ENCODE measurements around the gene TECPR2.
A peak's percentile ranks its signal among the peaks of the same experiment; 100 is the strongest.

Gene TECPR2

GRCh38 chr14:102484316-102484715 lies 121.6 kb downstream of the TECPR2 start:
- TF ChIP-seq CTCF (IDR thresholded peaks at IDR 0.05), result no peak
- no peak for DNase-seq (ENCODE audit: low spot score)
- Histone ChIP-seq H3K27ac (no peak overlapping the region), H3K4me3 (no peak overlapping the region)

- DNase-seq (ENCODE audit: low spot score), result no peak
- Histone ChIP-seq H3K4me3 (no peak overlapping the region), H3K27ac (no peak overlapping the region)
- no peak for TF ChIP-seq CTCF (IDR thresholded peaks at IDR 0.05)
These were observed 123.2 kb downstream of the TECPR2 start for GRCh38 chr14:102485693-102486512.

GRCh38 chr14:102486513-102487203 lies 123.9 kb downstream of the TECPR2 start:
- no peak for DNase-seq (ENCODE audit: low spot score)
- H3K4me3 ChIP-seq, result peak overlapping the region; percentile 26
- peak overlapping the region; percentile 17 to 59 for H3K27ac ChIP-seq
- no peak for TF ChIP-seq CTCF (IDR thresholded peaks at IDR 0.05)

GRCh38 chr14:102487204-102487577 lies 124.5 kb downstream of the TECPR2 start:
- no peak for DNase-seq (ENCODE audit: low spot score)
- Histone ChIP-seq H3K27ac (peak overlapping the region in 1 of 2 donors; percentile 59), H3K4me3 (peak overlapping the region; percentile 26)
- no peak for TF ChIP-seq CTCF (IDR thresholded peaks at IDR 0.05)

- Histone ChIP-seq H3K4me3 (no peak overlapping the region), H3K27ac (no peak overlapping the region)
- TF ChIP-seq CTCF (IDR thresholded peaks at IDR 0.05), result no peak
- DNase-seq (ENCODE audit: low spot score), result no peak
These were observed 127.7 kb downstream of the TECPR2 start for GRCh38 chr14:102490456-102490855.

GRCh38 chr14:102491366-102491765 lies 128.6 kb downstream of the TECPR2 start:
- no peak overlapping the region for H3K27ac ChIP-seq
- no peak overlapping the region for H3K4me3 ChIP-seq
- TF ChIP-seq CTCF (IDR thresholded peaks at IDR 0.05), result no peak
- DNase-seq (ENCODE audit: low spot score), result no peak

Data from coronary artery (tissue), 2 donors.